HG02973 (cell line): Measurements from ENCODE around the gene NFATC4.
A peak's percentile ranks its signal among the peaks of the same experiment; 100 is the strongest.
"Not testable (repeated sequence)": the region's sequence is repeated elsewhere in the genome, so short reads cannot be mapped to it uniquely, and the experiment has no call there.

ENCODE experiments used
- ATAC-seq: cut with Tn5 transposase; IDR thresholded peaks from one replicate; pipeline ENCODE4 v1.9.1; 2021; ENCODE audit warnings: moderate library complexity; ENCODE audit not compliant: unreplicated experiment

Gene NFATC4

GRCh38 chr14:24367514-24368211 is at the start of gene NFATC4:
NFATC4 (plus strand) TSS chr14:24368184; CDS start chr14:24368341, 157 bp downstream.
- peak; percentile 13 for ATAC-seq

DNA sequence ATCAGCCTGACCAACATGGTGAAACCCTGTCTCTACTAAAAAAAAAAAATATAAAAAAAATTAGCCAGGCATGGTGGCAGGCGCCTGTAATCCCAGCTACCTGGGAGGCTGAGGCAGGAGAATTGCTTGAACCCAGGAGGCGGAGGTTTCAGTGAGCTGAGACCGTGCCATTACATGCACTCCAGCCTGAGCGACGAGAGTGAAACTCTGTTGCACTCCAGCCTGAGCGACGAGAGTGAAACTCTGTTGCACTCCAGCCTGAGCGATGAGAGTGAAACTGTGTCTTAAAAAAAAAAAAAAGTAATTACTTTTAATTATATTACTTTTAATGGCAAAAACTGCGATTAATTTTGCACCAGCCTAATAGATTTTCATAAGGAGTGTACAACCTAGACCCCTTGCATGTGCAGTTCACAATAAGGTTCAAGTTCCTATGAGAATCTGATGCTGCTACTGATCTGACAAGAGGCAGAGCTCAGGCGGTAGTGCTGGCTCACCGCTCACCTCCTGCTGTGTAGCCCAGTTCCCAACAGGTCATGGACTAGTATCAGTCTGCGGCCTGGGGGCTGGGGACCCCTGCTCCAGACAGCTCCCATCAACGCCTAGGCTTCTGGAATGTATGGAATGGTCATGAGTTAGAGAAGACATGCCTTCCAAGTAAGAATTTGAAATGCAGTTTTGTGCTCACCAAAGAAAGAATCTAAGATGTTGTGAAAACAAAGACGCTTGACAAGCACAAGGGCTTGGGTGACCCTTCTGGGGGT is 46.6 kb upstream of the NFATC4 start:
- no peak for ATAC-seq

DNA sequence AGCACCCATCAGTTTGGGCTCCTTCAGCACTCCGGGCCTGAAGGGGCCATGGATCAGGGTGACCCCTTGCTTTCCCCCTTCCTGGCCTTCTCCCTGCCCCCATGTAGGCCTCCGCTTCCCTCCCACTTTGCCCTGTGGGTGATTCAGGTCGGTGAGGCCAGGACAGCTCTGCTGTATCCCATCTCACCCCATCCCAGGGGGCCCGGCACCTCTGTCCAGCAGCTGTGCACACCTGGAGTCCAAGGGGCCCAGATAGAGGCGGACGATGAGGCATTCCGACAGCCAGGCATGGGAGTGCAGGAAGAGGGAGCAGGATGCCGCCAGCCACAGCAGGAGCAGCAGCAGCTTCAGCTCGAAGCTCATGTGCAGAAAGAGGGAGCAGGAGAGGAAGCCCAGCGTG is 45.3 kb upstream of the NFATC4 start:
- no peak for ATAC-seq

DNA sequence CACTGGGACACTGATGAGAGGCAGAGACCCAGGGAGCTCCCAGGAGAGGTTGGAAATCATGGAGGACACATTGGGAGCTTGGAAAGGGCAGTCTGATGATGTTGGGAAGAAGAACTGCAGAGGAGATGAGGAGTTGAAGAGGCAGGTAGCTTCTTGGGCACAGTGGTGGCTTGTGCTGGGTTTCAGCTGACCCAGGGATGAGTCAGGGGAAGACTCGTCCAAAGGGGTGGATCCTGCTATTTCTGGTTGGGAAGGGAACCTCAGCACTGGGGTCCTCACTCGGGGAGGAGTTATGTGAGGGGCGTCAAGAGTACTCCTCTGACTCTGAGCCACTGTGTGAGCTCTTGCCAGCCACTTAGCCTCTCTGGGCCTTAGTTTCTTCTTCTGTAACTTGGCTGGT is 44.6 kb upstream of the NFATC4 start:
- ATAC-seq, result no peak

GRCh38 chr14:24324024-24324423 is 44.0 kb upstream of the NFATC4 start:
- ATAC-seq, result no peak

- no peak for ATAC-seq
Measured at GRCh38 chr14:24325041-24325530, 42.9 kb upstream of the NFATC4 start.

DNA sequence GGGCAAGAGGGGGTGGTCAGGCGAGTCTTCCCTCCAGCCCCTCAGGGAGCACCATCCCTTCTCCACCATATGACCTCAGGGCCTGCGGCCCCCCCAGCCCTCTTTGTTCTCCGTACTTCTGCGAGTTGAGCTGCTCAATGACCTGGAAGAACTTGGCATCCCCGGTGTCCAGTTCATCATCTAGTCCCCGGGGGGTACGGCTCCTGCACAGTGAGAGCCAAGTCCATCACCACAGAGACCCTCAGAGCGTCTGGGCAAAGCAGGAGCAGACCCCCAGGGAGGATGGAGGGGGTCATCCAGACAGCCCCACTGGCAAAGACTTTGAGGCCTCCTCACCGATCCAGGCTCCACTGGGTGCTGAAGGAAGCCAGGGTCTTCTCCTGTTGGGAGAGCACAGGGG is 42.0 kb upstream of the NFATC4 start:
- no peak for ATAC-seq

DNA sequence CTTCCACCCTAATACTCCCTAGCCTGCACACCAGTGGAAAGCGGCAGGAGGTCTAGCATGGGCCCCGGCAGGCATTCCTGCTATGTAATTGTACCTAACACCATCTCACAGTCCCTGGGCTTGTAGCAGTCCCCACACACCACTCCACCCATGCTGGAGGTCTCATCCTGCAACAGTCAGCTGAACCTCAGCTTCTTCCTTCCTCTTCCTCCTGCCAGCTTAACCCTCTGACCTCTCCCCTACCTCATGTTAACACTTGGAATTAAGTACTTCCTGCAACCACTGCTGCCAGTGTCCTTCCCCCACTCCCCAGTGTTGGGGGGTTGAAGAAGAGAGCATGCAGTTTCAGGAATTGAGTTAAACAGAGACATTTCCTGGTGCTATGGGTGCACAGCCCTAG is 40.7 kb upstream of the NFATC4 start:
- ATAC-seq, result no peak

GRCh38 chr14:24327914-24328313 is 40.1 kb upstream of the NFATC4 start:
- ATAC-seq, result not testable (repeated sequence)

DNA sequence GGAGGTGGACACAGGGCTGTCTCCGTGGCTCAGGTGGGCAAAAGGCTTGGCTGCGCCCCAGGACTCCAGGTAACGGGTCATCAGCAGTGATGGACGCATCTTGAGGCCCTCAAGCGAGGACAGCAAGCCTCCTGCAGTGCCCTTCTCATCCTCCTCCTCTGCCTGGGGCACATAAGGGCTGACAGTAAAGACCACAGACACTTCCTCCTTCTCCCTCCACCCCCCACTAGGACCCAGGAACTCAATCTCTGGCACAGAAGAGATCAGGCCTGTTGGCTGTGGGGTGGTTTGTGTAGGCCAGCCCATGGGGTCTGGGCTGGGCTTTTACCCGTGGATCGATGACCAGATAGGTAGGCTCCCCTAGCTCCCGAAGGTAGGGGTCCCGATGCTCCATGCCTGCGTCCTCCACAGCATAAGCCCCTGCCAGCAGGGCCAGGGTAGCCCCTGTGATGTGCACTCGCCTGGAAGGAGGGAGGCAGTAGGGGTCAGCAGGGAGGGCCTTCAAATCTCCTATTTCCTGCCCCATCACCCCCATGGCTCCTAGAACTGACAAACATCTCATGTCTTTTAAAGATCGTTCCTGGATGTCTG is 38.8 kb upstream of the NFATC4 start:
- no peak for ATAC-seq

- ATAC-seq, result no peak
Measured at GRCh38 chr14:24329736-24330135, 38.2 kb upstream of the NFATC4 start.

GRCh38 chr14:24330973-24331674 is 36.9 kb upstream of the NFATC4 start:
- no peak for ATAC-seq

DNA sequence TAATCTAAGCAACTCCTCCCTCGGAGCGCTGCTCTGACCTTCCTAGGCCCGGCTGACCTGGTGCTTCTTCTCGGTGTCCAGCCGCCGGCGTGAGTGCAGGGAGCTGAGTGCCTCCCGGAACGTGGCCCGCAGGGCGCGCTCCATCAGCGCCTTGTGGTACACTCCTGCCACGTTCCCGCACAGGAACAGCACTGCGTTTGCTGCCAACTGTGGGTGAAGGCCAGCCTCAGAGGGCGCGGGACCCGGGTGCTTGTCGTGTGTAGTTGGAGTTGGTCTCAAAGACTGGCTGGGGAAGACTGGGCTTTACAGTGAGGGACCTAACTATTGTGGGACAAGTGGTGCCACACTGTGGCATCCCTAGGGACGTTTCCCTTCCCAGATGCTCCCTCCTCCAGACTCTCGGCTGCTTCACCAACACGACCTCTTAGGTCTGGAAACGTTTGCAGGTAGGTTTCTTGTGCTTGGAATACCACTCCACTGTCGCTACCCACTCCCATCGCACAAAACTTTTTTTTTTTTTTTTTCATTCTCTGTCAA is 36.2 kb upstream of the NFATC4 start:
- no peak for ATAC-seq

GRCh38 chr14:24332268-24332993 is 35.6 kb upstream of the NFATC4 start:
- peak; percentile 74 for ATAC-seq

DNA sequence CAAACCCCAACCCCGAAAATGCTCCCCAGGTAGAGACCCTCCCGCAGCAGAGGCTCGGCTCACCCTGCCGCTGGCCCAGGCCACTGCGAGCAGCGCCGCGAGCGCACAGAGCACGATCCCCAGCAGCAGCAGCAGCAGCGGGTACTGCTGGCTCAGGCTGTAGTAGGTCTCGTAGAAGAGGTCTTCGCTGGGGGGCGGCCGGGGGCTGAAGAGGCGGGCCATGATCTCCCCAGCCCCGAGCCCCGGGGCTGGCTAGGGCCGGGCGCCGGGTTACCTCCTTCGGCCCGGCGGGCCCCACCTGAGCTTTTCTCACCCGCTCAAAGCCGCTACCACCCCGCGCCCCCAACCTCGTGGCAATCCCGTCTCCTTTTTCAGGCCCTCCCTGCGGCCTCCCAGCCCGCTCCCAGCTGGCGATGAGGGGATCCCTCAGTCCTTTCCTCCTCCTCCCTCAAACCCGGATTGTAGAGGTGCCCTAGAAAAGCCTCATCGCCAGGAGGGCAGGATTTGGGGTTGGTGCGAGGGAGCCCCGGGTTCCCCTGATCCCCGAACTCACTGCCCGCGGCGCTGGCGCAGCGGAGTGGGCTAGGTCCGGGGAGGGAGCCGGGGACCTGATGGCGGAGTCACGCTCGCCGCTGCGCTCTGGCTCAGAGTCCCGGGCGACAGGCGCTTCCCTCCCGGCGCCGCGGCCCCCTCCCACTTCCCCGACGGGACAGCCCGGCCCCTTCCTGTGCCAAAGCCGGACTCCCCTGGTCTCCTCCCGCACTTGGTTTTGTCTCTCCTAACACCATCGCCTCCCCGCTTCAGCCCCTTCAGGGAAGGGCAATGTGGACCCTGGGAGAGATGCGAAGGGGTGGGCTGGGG is 33.3 kb upstream of the NFATC4 start, which contains the start of gene ADCY4:
Gene ADCY4, minus strand, starts transcription at position 641 of the 861 bp plus-strand sequence. Its CDS starts 419 bp downstream, at position 222.
- ATAC-seq, result no peak

DNA sequence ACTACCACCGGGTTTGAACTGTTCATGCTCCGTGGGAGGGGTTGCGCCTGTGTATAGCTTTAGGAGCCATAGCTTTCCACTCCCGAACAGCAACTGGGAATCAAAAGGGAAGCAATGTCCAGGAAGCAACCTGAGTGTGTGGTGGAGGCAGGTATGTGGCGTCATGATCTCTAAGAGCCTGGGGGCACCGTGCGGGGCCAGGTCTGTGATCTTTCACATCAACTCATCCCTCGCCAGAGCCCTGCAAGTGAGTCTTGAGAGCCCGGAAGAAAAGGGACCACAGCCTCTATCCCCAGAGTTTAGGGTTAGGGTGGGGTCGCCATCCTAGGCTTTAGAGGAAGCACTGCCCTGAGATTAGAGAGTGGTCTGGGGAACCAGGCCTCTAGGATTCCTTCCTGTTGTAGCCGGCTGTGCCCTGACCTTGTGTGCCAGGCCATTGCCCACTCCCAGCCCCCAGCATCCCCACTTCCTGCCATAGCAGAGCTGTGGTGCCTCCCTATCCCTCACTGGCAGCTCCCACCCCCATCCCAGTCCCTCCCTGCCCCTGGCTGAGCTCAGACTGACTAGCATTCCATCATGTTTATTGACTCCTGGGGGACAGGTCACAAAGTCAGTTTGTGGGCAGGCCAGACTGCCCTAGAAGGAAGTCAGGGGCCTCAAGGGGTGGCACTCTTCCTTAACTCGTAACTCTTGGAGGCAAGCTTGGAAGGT is 32.4 kb upstream of the NFATC4 start:
- no peak for ATAC-seq

- ATAC-seq, result no peak
Measured at GRCh38 chr14:24337144-24337823, 30.7 kb upstream of the NFATC4 start.

DNA sequence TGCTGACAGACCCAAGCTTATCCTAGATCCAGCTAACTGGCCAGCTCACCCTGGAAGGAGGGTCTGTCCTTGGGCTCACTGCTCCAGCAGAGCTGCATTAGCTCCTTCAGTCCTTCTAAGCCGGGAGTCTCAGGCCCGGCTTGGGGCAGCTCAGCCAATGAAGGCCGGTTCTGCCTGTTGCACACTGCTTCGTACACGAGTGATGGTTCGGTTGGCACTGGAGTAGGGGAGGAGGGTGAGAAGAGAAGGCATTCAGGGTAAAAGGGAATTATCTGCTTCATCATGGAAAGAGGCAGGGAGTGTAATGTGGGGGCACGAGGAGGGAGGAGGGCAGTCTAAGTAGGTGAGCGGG is 30.2 kb upstream of the NFATC4 start:
- no peak for ATAC-seq
